ENCODE measurements around the gene SLC5A2.

Gene SLC5A2

GRCh38 chr16:31459687-31460581 lies 23.0 kb upstream of the SLC5A2 start:
- DNase-seq (ENCODE audit: low read depth), result peak; percentile 100

- DNase-seq (ENCODE audit: low read depth), result no peak
Measured at GRCh38 chr16:31460582-31461002, 22.3 kb upstream of the SLC5A2 start.

DNA sequence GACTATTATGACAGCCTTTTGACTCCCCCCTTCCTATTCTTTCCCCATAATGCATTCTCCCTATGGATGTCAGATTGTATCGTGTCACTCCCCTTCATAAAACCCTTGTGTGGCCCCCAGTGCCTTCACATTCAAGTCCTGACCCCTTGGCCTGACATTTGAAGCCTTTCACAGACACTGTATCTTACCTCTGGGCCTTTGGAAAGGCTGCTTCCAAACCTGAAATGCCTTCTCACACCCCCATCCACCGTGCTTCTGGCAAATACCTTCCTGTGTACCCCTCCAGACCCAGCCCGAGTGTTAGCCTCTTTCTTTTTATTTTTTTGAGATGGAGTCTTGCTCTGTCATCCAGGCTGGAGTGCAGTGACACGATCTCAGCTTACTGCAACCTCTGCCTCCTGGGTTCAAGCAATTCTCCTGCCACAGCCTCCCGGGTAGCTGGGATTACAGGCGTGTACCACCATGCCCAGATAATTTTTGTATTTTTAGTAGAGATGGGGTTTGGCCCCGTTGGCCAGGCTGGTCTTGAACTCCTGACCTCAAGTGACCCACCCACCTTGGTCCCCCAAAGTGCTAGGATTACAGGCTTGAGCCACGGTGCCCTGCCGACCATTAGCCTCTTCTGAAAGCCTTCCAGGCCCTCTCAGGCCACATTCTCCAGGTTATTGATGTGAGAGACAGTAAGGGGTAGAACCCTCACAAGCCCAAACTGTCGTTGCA lies 21.6 kb upstream of the SLC5A2 start:
- DNase-seq (ENCODE audit: low read depth), result no peak

DNA sequence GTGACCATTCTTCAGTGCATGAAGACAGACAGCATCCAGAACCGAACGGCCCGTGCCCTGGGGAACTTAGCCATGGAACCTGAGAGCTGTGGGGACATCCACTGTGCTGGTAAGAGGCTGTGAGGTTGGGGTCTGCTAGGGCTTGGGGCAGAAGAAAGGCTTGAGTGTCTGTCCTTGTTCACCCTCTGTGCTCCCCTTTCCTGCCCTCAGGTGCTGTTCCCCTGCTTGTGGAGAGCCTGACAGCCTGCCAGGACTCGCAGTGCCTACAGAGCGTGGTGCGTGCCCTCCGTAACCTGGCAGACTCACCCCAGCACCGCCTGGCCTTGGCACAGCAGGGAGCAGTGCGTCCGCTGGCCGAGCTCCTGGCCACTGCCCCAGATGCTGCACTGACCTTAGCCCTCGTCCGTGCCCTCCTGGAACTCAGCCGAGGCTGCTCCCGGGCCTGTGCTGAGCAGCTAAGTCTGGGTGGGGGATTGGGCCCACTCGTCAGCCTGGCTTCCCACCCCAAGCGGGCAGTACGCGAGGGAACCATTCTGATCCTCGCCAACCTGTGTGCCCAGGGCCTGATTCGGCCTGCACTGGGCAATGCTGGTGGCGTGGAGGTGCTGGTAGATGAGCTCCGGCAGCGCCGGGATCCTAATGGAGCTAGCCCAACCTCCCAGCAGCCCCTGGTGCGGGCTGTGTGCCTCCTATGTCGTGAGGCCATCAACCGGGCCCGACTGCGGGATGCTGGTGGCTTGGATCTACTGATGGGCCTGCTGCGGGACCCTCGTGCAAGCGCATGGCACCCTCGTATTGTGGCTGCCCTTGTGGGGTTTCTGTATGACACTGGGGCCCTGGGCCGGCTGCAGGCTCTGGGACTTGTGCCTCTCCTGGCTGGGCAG lies 20.8 kb upstream of the SLC5A2 start:
- no peak for DNase-seq (ENCODE audit: low read depth)

GRCh38 chr16:31464348-31464769 lies 18.6 kb upstream of the SLC5A2 start:
- DNase-seq (ENCODE audit: low read depth), result no peak

DNA sequence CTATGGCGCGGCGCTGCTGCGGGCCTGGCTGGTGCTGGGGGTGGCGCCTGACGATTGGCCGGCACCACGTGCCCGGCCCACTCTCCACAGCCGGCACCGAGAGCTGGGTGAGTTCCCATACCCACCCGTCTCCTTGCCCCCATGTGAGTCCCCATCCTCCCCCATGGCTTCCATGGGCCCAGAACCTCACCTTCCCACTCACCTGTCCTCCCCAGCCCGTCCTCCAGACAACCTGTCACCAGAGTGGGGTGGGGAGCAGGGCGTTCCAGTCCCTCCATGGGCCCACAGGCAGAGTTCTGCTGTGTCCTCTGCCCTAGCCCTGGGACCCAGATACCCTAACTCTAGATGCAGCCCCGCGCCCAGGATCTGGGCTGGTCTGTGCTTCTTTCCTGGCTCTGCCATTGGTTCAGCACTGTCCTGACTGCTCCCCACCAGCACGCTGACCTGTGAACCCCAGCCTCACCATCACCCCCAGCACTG lies 18.1 kb upstream of the SLC5A2 start:
- no peak for DNase-seq (ENCODE audit: low read depth)

DNA sequence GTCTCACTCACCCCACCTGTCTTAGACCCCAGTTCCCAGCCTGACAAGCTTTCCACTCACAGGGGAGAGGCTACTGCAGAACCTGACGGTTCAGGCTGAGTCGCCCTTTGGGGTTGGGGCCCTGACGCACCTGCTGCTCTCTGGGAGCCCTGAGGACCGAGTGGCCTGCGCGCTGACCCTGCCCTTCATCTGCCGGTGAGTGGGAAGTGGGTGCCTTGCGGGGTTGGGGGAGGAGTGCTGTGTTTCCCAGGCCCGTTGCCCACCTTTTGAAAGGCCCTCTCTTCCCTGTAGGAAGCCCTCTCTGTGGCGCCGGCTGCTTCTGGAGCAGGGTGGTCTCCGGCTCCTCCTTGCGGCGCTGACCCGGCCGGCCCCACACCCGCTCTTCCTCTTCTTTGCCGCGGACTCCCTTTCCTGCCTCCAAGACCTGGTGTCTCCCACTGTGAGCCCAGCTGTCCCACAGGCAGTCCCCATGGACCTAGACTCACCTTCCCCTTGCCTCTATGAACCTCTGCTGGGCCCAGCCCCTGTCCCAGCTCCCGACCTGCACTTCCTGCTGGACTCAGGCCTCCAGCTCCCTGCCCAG lies 17.0 kb upstream of the SLC5A2 start:
- no peak for DNase-seq (ENCODE audit: low read depth)

DNA sequence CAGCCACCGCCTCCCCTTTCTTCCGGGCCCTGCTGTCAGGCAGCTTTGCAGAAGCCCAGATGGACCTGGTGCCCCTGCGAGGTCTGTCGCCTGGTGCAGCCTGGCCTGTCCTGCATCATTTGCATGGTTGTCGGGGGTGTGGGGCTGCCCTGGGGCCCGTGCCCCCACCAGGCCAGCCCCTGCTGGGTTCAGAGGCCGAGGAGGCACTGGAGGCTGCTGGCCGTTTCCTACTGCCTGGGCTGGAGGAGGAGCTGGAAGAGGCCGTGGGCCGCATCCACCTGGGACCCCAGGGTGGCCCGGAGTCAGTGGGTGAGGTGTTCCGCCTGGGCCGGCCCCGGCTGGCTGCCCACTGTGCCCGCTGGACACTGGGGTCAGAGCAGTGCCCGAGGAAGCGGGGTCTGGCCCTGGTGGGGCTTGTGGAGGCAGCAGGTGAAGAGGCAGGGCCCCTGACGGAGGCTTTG lies 16.5 kb upstream of the SLC5A2 start:
- no peak for DNase-seq (ENCODE audit: low read depth)

GRCh38 chr16:31467151-31467773 lies 15.7 kb upstream of the SLC5A2 start:
- DNase-seq (ENCODE audit: low read depth), result no peak

DNA sequence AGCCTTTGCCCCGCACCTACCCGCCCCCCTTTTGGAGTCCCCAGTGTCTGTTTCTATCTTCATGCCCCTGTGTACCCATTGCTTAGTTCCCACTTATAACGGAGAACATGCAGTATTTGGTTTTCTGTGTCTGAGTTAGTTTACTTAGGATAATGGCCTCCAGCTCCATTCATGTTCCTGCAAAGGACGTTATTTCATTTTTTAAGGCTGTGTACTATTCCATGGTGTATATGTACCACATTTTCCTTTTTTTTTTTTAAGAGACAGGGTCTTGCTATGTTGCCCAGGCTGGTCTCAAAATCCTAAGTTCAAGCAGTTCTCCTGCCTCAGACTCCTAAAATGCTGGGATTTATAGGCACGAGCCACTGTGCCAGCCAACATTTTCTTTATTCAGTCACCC lies 15.1 kb upstream of the SLC5A2 start:
- DNase-seq (ENCODE audit: low read depth), result no peak

GRCh38 chr16:31470615-31471014 lies 12.3 kb upstream of the SLC5A2 start:
- no peak for DNase-seq (ENCODE audit: low read depth)

DNA sequence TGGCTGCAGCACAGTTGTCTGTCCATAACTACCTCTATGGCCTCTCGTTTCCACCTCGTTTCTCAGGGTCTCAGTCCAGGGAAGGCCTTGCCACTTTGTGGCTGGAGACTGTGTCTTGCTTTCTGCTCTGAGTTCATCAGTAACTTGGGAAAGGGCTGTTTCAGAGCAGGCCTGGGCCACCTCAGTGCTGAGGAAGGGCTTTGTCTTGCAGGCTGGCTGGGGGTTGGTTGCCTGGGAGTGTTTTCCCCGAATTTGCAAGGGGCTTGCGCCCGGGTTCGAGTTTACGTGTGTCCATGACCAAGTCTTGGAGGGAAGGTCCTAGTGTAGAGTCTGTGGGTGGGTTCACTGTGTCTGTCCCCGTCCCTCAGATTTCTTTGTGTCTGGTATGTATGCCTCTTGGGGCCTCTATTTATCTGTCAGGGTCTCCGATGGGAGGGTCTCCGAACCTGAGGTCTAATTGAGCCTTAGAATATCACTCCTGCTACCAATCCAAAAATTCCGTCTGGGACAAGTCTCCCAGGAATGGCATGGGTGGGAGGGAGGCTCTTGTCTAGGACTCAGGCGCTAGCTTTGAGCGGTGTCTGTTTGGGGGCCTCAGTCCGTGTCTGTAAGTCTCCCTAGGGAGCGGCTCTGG lies 11.6 kb upstream of the SLC5A2 start:
- no peak for DNase-seq (ENCODE audit: low read depth)

DNA sequence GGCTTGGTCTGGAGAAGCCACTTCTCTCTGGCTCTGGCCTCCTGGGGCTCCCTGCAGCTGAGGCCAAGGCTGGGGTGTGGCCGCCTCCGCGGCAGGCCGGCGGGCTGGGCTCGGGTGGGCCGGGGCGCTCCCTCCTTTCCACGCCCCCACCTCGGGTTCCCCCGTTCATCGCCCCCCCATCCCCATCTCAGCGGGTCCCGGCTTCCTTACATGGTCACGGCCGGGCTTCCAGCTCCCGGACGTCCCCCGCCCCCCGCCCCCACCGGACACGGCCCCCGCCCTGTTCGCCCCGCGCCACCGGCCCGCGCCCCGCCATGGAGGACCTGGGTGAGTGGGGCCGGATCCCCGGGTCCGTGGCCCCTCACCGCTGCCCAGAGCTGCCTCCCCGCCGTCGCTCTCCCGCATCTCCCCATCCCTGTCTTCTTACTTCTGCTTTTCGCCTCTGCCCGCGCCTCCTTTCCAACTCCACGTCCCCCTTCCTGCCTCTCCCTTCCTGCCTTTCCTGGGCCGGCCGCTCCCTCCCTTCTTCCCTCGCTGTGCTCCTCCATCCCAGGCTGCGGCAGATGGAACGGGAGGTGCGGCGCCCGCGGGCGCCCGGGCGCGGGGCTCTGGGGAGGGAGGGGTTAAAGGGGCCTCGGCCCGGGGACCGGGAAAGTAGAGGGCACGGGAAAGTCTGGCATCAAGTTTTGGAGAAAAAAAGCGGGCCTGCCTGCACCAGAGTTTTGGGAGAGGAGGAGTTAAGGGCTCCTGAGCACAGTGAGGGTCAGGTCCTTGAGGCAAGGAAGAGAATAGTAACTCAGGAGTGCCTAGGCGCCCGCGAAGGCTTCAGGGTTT lies 10.8 kb upstream of the SLC5A2 start, which contains the start of gene TGFB1I1:
Gene TGFB1I1 (plus strand): TSS at position 278 of the 834 bp plus-strand sequence. CDS start 37 bp downstream, at position 315.
- no peak for DNase-seq (ENCODE audit: low read depth)

DNA sequence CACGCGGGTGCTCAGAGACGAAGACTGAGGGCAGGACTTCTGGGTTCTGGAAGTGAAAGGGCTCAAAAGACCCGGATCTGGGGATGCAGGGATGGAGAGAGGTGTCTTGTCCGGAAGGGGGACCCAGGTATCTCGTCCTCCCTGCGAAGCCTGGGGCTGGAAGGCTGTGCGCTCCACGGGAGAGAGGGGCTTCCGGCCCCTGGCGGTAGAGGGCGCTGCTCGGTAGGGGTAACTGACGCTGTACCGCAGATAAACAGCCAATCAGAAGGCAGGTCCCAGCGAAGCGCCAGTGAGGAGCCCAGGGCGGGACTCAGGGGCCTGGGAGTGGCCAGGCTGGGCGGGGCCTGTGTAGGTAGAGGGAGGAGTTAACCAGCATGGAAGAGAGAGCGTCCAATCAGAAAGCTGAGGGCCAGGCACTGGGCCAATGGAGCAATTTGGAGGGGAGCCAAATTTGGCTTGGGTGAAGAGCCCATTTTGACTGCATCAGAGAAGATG lies 10.2 kb upstream of the SLC5A2 start:
- DNase-seq (ENCODE audit: low read depth), result peak; percentile 31

GRCh38 chr16:31473264-31473984 lies 9.5 kb upstream of the SLC5A2 start:
- no peak for DNase-seq (ENCODE audit: low read depth)

GRCh38 chr16:31474173-31474714 lies 8.7 kb upstream of the SLC5A2 start:
- DNase-seq (ENCODE audit: low read depth), result no peak

DNA sequence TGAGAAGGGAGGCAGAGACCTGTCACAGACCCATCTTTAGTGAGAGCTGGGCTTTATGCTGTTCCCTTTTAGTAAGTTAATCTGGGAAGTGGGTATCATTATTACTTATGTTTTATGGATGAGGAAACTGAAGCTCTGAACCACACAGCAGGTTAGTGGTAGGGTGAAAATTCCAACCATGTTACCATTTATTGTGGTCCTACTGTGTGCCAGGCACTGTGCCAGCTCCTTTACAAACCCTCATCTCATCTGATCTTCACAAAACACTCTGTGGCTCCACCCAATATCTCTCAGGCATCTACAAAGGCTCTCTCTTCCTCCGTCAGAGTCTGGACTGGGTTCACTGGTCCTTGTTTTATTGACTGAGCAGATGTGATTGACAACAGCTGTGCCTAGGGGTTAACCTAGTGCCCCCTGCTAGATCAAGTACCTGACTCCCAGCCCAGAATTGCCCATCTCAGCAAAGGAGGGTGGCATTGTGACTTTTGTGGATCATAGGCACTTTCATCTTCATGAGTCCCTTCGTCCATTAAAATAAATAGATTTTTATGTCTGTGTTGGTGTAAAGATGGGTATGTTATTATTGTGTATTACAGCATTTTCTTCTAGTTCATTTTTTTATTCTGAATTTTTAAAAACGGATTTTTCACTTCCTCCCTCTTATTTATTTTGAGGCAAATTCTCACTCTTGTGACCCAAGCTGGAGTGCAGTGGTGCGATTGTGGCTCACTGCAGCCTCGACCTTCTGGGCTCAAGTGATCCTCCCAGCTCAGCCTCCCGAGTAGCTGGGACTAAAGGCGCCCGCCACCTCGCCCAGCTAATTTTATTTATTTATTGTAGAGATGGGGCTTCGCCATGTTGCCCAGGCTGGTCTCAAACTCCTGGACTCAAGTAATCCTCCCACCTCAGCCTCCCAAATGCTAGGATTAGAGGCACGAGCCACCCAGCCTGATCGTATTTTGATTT lies 7.9 kb upstream of the SLC5A2 start:
- DNase-seq (ENCODE audit: low read depth), result no peak
